HG03060 (cell line): ENCODE measurements around the gene ARHGEF35.
"Not testable (repeated sequence)": the region's sequence is repeated elsewhere in the genome, so short reads cannot be mapped to it uniquely, and the experiment has no call there.

Experiments used
- ATAC-seq: cut with Tn5 transposase; IDR thresholded peaks from one replicate; pipeline ENCODE4 v1.9.1; 2021; ENCODE audit warnings: low read depth, moderate number of reproducible peaks; ENCODE audit not compliant: unreplicated experiment

Gene ARHGEF35

GRCh38 chr7:144179165-144179479 is 16.5 kb downstream of the ARHGEF35 start:
- not testable (repeated sequence) for ATAC-seq

DNA sequence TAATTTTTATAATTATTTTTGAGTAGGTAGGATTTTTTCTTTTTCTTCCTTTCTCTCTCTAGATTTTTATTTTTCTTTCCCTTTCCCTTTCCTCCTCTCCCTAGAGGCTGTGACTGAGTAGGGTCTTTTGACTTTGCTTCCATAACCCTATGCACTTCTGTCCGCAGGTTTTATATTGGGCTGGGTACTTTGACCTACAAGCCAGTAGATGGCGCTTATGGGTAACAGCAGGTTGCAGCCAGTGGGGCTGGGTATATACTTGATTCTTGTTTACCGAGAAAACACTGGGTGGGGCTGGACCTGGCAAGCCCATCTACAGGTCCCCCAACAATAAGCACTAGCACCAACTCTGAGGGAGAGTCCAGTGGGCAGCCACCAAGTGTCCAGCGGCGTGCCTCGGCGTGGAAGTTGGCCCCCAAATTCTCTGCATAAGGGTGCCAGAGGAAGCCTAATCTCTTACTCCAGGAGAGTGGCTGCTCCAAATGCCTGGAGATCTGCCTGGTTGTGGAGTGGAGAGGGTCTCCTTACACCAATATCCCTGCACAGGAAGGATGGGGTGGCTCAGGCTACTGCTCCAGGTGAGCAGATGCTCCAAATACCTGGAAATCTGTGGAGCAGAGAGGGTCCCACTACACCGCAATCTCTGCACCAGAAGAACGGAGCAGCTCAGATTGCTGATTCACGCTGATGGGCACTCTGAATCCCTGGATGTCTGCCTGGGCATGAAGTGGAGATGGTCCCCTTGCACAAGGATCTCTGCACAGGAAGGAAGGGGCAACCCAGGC is 17.1 kb downstream of the ARHGEF35 start:
- ATAC-seq = peak; percentile 97

- ATAC-seq = no peak
Measured at GRCh38 chr7:144174613-144175012, 21.0 kb downstream of the ARHGEF35 start.

DNA sequence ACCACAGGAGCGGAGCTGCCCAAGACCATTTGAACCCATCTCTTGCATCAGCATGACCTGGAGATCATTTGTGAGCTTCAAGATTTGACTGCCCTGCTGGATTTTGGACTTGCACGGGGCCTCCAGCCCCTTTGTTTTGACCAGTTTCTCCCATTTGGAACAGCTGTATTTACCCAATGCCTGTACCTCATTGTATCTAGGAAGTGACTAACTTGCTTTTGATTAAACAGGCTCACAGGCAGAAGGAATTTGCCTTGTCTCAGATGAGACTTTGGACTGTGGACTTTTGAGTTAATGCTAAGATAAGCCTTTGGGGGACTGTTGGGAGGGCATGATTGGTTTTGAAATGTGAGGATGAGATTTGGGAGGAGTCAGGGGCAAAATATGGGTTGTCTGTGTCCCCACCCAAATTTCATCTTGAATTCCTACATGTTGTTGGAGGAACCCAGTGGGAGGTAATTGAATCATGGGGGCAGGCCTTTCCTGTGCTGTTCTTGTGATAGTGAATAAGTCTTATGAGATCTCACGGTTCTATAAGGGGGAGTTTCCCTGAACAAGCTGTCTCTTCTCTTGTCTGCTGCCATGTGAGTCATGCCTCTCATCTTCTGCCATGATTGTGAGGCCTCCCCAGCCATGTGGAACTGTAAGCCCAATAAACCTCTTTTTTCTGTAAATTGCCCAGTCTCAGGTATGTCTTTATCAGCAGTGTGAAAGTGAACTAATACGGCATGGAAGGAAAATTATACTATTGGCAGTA is 23.9 kb downstream of the ARHGEF35 start:
- not testable (repeated sequence) for ATAC-seq

DNA sequence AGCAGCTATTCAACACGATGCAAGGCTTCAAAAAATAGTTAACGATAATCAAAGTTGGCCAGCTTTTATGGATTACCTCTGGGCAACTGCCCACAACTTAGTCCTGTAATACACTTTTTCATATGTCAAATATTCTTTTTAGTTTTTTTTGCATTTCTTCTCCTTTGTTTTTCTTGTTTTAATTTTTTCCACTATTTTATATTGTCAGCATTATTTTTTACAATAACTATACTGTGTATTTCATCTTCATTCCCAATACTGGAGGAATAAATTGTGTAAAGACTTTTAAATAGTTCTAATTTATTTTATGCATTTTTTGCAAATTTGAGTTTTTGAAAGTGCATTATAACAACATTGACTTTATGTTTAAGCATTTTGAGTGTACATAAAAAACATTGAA is 30.8 kb downstream of the ARHGEF35 start:
- no peak for ATAC-seq

GRCh38 chr7:144158861-144159260 is 36.8 kb downstream of the ARHGEF35 start:
- no peak for ATAC-seq

DNA sequence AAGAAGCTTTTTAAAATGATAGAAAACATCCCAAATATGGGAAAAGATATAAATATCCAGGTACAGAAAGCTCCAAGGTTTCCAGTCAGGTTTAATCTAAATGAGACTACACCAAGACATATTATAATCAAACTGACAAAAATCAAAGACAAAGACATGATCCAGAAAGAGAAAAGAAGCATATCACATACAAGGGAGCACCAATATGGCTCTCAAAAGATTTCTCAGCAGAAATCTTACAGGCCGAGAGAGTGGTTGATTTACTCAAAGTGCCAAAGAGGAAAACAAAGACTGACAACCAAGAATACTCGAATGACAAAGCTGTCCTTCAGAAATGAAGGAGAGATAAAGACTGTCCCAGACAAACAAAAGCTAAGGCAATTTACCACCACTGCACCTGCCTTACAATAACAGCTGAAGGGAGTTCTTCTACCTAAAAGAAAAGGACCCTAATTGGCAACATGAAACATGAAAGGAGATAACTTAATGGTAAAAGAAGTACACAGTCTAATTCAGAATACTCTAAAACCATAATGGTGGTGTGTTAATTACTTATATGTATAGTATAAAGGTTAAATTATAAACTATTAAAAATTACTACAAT is 47.3 kb downstream of the ARHGEF35 start:
- no peak for ATAC-seq

- no peak for ATAC-seq
Measured at GRCh38 chr7:144144426-144144825, 51.2 kb downstream of the ARHGEF35 start.

DNA sequence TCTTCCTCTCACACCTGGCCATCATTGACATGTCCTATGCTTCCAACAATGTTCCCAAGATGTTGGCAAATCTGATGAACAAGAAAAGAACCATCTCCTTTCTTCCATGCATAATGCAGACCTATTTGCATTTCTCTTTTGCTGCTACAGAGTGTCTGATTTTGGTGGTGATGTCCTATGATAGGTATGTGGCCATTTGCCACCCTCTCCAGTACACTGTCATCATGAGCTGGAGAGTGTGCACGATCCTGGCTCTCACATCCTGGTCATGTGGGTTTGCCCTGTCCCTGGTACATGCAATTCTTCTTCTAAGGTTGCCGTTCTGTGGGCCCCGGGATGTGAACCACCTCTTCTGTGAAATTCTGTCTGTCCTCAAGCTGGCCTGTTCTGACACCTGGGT is 53.4 kb downstream of the ARHGEF35 start:
- no peak for ATAC-seq

GRCh38 chr7:144137501-144137900 is 58.1 kb downstream of the ARHGEF35 start:
- no peak for ATAC-seq
